Tibial nerve (tissue), 4 donors: ENCODE results near the gene CARD16. TPM values are rescaled to one million over a fixed set of nuclear protein-coding genes. Genes with fewer than 3 reads are reported as not detected.

Experiments used
- DNase-seq, 2 donors: peaks; one replicate each; pipeline ENCODE4 v3.0.0-alpha.2; 2019; ENCODE audit warnings: low spot score in 2 of 2
- H3K27ac ChIP-seq, 4 donors: fragments of 200-600 bp; sonication (generic) in 3 of 4; one replicate each; pipeline ENCODE4 v1.5.1; 2017 to 2019; ENCODE audit warnings: mild to moderate bottlenecking in 1 of 4
- H3K27me3 ChIP-seq, 2 donors: fragments of 200-600 bp; sonication (generic) in 1 of 2; one replicate each; pipeline versions ENCODE4 v1.5.1 to v1.6.0; 2017 to 2019
- H3K36me3 ChIP-seq, 3 donors: fragments of 200-600 bp; sonication (generic); one replicate each; pipeline ENCODE4 v1.5.1; 2018 to 2019
- H3K4me1 ChIP-seq, 4 donors: fragments of 200-600 bp; sonication (generic) in 3 of 4; one replicate each; pipeline ENCODE4 v1.5.1; 2017 to 2019
- H3K4me3 ChIP-seq, 4 donors: fragments of 200-600 bp; sonication (generic) in 3 of 4; one replicate each; pipeline ENCODE4 v1.5.1; 2017 to 2019; ENCODE audit warnings: mild to moderate bottlenecking in 1 of 4, moderate library complexity in 1 of 4
- H3K9me3 ChIP-seq, 4 donors: fragments of 200-600 bp; sonication (generic) in 3 of 4; one replicate each; pipeline ENCODE4 v1.5.1; 2017 to 2019
- EP300 ChIP-seq, 2 donors: sonication (generic); formaldehyde crosslinking; IDR thresholded peaks; one replicate each; pipeline ENCODE4 v1.6.1; 2017; ENCODE audit warnings: antibody characterized with exemption in 2 of 2, mild to moderate bottlenecking in 1 of 2
- POLR2A ChIP-seq, 2 donors: fragments of 450-650 bp; IDR thresholded peaks; one replicate each; pipeline ENCODE4 v1.6.1; 2017; ENCODE audit warnings: antibody characterized with exemption in 2 of 2, mild to moderate bottlenecking in 2 of 2, moderate library complexity in 2 of 2
- WGBS, 2 donors: methylation state at CpG; one replicate each; pipeline ENCODE4 v1.1.5; 2018; 5-methylcytosine and 5-hydroxymethylcytosine counted together
- total RNA-seq, 4 donors: library from RNA; depleted of rRNA; stranded (reverse); fragments of >200 nt; gene quantifications; one replicate each; pipeline ENCODE4 v1.1.0, GENCODE V29; 2016
- TF ChIP-seq, protein P1 (sequence below), 5 experiments: fragments of 200-600 bp in 3 of 5; fragments of 450-650 bp in 2 of 5; sonication (generic) in 3 of 5; IDR thresholded peaks; one replicate each; pipeline ENCODE4 v1.5.1; 2016 to 2019; ENCODE audit warnings: antibody characterized with exemption in 5 of 5, mild to moderate bottlenecking in 3 of 5, moderate library complexity in 2 of 5

CARD16 gene
- total RNA-seq, 4 donors from 2014 or later, result 1.5 to 21.6 (median 17.1) TPM

DNA sequence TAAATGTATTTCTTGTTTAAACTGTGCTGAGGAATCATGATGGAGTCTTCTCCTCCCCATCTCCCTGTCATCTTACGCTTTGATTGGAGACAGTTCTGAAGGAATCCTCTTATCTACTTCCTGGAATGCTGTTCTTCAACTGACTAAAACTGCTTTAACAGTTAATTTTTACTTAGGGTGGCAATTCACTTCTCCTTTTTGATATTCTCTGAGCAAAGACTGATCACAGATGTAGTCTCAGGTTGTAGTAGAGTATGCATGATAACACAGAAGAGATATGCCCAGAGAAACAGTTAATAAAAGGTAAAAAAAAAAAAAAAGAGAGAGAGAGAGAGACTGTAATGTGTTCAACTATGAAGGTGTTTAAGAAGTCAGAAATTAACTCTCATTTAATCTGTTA lies 20.7 kb downstream of the CARD16 start:
- Histone ChIP-seq H3K27ac (no peak overlapping the region), H3K27me3 (no peaks in the 10 kb centered on the region), H3K9me3 (no peaks in the 10 kb centered on the region), H3K36me3 (peaks cover 0 to 38% (median 2%) of the 10 kb centered on the region in 3 donors), H3K4me3 (no peak overlapping the region), H3K4me1 (no peaks in the 10 kb centered on the region)
- no peak for DNase-seq
- TF ChIP-seq, protein P1, sequence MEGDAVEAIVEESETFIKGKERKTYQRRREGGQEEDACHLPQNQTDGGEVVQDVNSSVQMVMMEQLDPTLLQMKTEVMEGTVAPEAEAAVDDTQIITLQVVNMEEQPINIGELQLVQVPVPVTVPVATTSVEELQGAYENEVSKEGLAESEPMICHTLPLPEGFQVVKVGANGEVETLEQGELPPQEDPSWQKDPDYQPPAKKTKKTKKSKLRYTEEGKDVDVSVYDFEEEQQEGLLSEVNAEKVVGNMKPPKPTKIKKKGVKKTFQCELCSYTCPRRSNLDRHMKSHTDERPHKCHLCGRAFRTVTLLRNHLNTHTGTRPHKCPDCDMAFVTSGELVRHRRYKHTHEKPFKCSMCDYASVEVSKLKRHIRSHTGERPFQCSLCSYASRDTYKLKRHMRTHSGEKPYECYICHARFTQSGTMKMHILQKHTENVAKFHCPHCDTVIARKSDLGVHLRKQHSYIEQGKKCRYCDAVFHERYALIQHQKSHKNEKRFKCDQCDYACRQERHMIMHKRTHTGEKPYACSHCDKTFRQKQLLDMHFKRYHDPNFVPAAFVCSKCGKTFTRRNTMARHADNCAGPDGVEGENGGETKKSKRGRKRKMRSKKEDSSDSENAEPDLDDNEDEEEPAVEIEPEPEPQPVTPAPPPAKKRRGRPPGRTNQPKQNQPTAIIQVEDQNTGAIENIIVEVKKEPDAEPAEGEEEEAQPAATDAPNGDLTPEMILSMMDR (IDR thresholded peaks at IDR 0.05), result no peak
- TF ChIP-seq EP300 (IDR thresholded peaks at IDR 0.05) (no peak), POLR2A (IDR thresholded peaks at IDR 0.05) (no peak)
- WGBS, 2 donors, result 65 to 92% methylated on average over 1 of the region's 1 CpG

GRCh38 chr11:105023003-105023402 lies 22.1 kb downstream of the CARD16 start, which contains the start of gene CASP5:
TSS of gene CASP5 (minus strand) at chr11:105023168. CDS start at chr11:105023136, 32 bp downstream.
- no peak within 1 kb of the TSS for H3K27ac ChIP-seq
- H3K27me3 ChIP-seq, result no peaks in the 10 kb centered on the region
- no peaks in the 10 kb centered on the region for H3K4me1 ChIP-seq
- no peak for DNase-seq
- H3K9me3 ChIP-seq, result no peaks in the 10 kb centered on the region
- H3K4me3 ChIP-seq, result no peak within 1 kb of the TSS
- H3K36me3 ChIP-seq, result peaks cover 0 to 25% (median 2%) of the 10 kb centered on the region in 3 donors
- TF ChIP-seq, protein P1 (IDR thresholded peaks at IDR 0.05), result no peak
- TF ChIP-seq EP300 (IDR thresholded peaks at IDR 0.05), result peak in 1 of 2 donors; percentile 40
- no peak for TF ChIP-seq POLR2A (IDR thresholded peaks at IDR 0.05)

DNA sequence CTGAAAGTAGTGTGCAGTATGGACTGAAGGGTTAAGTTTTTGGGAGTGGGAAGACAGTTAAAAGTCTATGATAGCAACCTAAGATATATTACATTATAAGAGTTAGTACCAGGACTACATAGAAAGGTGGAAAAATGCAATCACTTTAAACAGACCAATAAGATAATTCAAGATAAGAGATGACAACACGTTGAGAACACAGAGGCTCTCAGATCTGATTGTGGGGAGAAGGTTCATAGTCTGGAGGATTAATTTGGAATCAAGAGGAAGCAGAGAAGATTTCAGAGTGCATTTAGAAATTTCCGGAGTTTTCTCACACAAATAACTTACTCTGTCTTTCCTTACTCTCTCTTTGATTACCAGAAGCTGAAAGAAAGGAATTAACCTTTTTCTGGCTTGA lies 22.6 kb downstream of the CARD16 start:
- no peaks in the 10 kb centered on the region for H3K27me3 ChIP-seq
- no peak overlapping the region for H3K4me3 ChIP-seq
- no peak overlapping the region for H3K27ac ChIP-seq
- H3K9me3 ChIP-seq, result no peaks in the 10 kb centered on the region
- H3K36me3 ChIP-seq, result peaks cover 0 to 20% (median 2%) of the 10 kb centered on the region in 3 donors
- WGBS, 2 donors, result 32 to 58% methylated on average over 2 of the region's 2 CpGs
- TF ChIP-seq POLR2A (IDR thresholded peaks at IDR 0.05) (no peak), EP300 (IDR thresholded peaks at IDR 0.05) (no peak)
- TF ChIP-seq, protein P1 (IDR thresholded peaks at IDR 0.05), result no peak
- H3K4me1 ChIP-seq, result no peaks in the 10 kb centered on the region
- no peak for DNase-seq

GRCh38 chr11:105007463-105007862 lies 37.7 kb downstream of the CARD16 start:
- TF ChIP-seq POLR2A (IDR thresholded peaks at IDR 0.05) (no peak), EP300 (IDR thresholded peaks at IDR 0.05) (no peak)
- TF ChIP-seq, protein P1 (IDR thresholded peaks at IDR 0.05), result no peak
- Histone ChIP-seq H3K9me3 (no peaks in the 10 kb centered on the region), H3K27me3 (no peaks in the 10 kb centered on the region)

DNA sequence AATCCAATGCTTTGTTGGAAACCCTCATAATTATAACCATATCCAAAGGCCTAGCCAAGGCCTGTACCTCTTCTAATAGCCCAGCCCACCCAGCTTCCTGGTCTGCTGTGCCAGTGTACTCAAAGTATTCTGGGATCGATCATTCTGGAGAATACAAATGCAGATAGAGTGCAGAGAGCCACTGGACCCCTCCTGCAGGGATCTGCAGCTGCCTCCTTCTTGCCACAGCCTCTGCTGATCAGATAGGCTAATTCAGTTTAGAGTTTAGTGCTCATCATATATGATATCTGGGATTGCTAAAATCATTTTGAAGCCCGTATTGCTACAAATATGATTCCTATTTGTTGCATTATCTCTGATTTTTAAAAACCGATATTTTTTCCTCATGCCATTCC lies 39.7 kb downstream of the CARD16 start:
- H3K4me1 ChIP-seq, result peaks cover 0 to 5% (median 0%) of the 10 kb centered on the region in 4 donors
- no peak for DNase-seq
- no peaks in the 10 kb centered on the region for H3K36me3 ChIP-seq
- WGBS, 2 donors, result 79 to 88% methylated on average over 3 of the region's 3 CpGs
- TF ChIP-seq POLR2A (IDR thresholded peaks at IDR 0.05), result no peak
- TF ChIP-seq EP300 (IDR thresholded peaks at IDR 0.05), result no peak
- TF ChIP-seq, protein P1 (IDR thresholded peaks at IDR 0.05), result no peak
- no peaks in the 10 kb centered on the region for H3K27me3 ChIP-seq
- H3K4me3 ChIP-seq, result no peak overlapping the region
- no peak overlapping the region for H3K27ac ChIP-seq
- no peaks in the 10 kb centered on the region for H3K9me3 ChIP-seq

More at GRCh38 chr11:105007463-105007862, 37.7 kb downstream of the CARD16 start:
- Histone ChIP-seq H3K36me3 (no peaks in the 10 kb centered on the region), H3K4me1 (peaks cover 0 to 5% (median 0%) of the 10 kb centered on the region in 4 donors), H3K27ac (no peak overlapping the region), H3K4me3 (no peak overlapping the region)
- no peak for DNase-seq
